GM18502 (cell line): ENCODE data around the gene AVPR1B.
"Not testable (repeated sequence)": the region's sequence is repeated elsewhere in the genome, so short reads cannot be mapped to it uniquely, and the experiment has no call there.

ENCODE experiments used
- ATAC-seq: cut with Tn5 transposase; IDR thresholded peaks from one replicate; pipeline ENCODE4 v1.9.1; 2021; ENCODE audit warnings: mild to moderate bottlenecking; ENCODE audit not compliant: unreplicated experiment, poor library complexity

AVPR1B gene

DNA sequence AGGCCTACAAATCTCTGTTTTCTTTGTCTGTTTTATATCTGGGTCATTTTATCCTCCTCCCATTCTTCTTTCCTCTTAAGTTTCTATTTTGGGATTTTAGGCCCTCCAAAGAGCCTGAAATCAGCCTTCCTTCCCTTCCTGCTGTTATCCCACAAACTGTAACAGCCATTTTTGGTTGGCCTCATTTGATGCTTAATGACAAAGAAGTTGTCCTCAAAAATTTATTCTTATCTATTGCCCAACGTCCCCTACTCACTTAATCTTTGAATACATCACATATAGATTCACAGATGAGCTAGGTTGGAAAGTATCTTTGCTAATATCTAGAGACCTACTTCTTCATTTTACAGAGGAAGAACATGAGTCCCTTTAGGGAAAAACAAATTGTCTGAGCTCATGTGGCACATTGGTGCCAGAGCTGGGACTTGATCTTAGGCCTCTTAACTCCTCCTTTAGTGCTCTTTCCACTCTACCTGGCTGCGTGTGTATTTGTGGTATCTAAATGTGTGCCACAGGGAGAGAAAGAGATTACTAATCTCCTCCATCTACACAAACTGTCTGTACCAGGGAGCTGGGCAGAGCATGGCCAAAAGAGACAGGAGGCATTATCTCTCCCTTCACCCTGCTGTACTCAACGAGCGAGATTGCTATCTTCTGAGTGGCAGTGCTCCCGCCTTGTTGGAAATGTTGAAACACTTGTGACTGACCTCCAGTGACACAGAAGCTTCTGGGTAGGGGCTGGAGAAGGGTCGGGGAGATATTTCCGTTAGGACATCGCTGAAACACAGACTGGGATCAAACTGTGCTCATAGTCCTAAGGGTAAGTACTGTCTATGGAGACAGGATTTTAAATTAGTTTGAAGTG is 34.1 kb downstream of the AVPR1B start:
- no peak for ATAC-seq

DNA sequence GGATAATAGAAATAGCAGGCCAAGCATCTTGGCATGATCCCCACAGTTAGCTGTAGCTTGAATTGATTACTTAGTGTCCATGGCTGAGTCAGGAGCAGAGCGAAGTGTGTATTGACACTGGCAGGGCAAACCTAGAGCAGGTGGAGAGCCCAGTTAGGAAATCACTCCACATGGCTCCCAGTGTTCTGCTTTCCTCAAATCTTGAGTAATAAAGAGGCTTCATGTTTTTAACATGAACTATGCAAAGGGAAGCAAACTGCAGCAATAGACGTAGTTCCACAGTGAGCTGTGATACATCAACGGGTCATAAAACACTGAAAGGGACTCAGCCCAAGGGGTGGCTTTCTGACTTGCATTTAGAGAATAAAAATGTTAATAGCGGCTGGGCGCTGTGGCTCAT is 35.3 kb downstream of the AVPR1B start:
- ATAC-seq = no peak

DNA sequence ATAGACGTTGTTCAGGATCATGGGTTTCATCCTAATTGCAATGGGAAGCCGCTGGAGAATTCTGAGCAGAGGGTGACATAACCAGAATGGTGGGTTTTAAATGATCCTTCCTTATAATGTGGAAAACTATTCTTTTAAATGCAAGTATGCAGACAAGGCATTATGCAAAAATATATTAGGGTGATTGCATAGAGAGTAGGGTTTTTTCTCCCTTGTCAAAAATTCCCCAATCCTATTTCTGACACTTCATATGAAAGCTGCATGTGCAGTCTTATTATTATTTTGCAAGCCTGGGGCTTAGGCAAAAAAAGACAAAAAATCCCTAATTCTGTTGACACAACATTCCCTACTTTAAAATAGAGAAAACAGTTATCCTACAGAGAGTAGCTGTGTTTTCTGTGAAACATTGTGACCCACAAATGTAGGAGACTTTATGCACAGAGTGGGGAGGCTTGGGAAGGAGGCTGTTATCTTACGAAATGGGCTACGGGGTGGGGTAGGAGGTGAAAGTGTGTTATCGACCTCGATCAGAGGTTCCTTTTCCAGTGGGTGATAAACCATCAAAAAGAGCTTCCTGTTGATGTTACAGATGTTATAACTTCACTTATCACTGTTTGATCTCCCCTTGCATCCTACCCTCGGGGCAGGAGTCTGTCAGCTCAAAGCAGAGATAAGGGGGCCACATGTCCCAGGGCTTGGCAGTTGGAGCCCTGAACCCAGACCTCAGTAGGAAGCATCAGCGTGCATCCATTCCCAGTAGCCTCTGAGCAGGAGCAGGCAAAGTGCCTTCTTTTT is 37.0 kb downstream of the AVPR1B start:
- ATAC-seq = no peak

DNA sequence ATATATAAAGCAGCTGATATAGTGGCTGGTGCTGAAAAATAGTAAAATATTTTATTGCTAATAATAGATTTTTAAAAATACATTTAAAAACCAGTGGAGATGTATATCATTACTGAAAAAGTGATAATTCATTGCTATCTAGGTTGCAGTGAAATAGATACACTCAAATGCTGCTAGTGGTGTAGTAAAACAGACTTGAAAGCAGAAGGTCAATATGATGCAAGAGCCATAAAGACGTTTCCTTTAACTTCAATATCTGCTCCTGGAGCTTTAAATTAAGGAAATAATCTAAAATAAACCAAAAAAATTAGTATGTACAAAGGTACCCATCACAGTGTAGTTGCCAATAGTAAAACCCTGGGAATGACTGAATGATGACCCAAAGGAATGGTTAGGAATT is 38.1 kb downstream of the AVPR1B start:
- no peak for ATAC-seq

DNA sequence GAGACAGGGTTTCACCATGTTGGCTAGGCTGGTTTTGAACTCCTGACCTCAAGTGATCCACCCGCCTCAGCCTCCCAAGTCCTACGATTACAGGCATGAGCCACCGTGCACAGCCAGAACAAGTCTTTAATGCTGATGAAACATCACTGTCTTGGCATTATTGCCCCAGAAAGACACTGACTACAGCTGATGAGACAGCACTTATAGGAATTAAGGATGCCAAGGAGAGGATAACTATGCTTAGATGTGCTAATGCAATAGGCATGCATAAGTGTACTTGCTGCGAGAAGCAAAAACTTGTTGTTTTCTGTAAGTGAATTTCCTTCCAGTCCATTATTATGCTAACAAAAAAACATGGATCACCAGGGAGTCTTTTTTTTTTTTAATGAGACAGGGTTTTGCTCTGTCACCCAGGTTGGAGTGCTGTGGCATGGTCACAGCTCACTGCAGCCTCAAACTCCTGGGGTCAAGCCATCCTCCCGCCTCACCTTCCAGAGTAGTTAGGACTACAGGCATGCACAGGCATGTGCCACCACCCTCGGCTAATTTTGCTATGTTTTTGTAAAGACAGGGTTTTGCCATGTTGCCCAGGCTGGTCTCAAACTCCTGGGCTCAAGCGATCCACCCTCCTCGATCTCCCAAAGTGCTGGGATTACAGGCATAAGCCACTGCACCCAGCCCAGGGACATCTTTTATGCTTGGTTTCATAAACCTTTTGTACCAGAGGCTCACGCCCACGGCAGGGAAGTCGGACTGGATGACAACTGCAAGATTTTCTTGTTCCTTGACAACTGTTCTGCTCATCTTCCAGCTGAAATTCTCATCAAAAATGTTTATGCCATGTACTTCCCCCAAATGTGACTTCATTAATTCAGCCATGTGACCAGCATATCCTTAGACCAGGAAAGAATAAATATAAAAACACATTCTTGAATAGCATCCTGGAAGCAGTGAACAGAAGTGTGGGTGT is 41.1 kb downstream of the AVPR1B start:
- ATAC-seq = no peak

DNA sequence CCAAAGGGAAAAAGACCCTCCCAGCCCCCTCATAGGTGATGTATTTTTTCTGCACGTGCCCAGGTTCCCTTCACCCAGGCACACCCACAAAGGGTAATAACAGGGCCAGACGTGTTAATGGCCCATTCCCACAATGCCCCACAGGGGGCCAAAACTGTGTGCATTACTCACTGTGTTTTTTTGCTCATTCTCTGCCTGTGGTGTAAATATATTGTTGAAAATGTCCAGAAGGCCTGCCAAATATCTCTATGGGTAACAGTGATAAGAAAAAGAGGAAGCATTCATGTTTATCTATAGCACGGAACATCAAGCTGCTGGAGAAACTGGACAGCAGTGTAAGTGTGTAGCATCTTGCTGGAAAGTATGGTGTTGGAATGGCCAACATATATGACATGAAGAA is 42.3 kb downstream of the AVPR1B start:
- ATAC-seq = no peak

DNA sequence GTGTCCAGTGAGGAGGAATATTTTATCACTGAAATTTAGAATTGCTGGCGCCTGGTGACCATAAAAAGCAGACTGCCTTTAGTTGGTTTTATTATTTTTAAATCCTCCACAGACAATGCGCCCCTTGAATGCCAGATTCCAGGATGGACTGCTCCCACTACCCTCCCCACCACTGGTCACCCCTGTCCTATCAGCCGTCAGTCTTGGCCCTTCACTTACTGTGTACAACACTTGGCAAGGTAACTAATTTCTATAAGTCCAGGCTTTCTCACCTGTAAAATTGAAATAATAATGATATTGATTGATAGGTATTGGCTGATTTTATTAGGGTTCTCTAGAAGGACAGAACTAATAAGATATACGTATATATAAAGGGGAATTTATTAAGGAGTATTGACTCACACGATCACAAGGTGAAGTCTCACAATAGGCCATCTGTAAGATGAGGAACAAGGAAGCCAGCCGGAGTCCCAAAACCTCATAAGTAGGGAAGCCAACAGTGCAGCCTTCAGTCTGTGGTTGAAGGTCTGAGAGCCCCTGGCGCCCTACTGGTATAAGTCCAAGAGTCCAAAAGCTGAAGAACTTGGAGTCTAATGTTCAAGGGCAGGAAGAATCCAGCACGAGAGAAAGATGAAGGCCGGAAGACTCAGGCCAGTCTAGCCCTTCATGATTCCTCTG is 46.4 kb downstream of the AVPR1B start:
- no peak for ATAC-seq

DNA sequence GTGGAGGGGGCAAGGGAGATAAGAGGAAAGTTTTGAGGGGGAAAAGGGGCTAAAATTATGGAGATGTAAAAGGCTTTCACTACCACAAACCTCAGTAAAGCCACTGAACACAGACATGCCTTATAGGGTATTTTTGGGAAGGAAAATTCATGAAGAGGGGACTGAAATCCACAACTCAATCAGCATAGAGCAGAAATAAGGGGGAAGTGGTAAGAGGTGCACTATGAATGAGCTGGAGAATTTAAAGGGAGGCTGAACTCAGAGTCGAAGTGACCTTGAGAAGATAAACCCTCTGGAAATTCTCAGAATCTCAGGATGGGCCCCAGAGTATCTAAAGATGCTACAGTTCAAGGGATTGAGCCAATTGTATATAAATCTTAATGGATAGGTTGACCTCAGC is 48.9 kb downstream of the AVPR1B start:
- ATAC-seq = no peak

DNA sequence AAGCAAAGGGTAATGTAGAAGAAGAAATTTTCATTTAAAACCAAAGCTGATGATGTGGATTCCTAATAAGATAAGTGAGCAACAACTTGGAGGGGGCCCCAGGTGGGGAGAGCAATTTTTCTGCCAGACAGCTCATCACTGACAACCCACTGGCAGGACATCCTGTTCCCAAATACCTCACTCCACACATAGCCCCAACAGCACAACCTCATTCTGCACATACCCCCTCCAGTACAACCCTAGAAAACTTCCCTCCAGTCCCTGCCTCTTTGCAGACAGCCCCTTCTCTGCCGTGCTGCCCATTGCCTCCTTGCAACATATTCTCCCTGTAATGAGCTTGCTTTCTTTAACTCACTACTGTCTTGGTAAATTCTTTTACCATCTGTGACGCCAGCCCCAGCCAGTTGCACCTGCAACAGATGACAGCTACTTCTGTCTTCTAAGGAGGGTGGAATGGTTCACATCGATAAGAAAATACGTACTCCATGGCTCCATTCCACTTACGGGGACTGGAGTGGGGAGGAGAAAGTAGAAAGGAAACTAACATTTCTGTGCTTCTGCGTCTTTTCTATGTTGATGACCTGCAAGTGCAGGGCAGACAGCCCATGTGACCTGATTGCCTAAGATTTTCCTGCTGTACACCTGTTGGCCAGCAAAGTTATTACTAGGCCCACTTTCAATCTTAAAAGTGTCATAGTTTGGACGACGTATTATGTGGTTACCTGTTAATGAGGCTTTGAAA is 49.5 kb downstream of the AVPR1B start:
- no peak for ATAC-seq

DNA sequence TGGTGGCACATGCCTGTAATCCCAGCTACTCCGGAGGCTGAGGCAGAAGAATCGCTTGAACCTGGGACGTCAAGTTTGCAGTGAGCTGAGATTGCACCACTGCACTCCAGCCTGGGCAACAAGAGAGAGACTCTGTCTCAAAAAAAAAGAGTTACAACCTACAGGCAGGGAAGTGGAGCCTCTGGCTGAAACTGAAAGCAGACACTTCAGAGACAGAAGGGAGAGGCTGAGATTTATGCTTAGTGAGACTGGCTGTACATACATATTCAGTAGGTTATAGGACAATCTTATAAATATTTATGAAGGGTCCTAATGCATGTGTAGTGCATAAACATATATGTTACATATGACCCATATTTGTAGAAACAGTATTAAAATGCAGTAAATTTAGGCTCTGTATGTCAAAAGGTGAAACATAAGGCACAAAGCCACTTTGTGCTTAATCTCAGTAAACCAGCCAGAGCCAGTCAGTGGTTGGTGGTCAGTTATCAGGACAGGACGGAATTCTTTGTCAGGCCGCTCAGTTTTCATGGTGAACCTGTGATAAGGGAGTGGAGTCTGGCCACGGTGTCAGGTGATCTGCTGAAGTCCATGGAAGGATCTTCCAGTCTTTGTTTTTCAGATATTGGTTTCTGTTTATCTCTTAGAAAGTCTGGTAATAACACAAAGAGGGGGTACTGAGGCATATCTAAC is 50.6 kb downstream of the AVPR1B start:
- peak; percentile 85 for ATAC-seq

DNA sequence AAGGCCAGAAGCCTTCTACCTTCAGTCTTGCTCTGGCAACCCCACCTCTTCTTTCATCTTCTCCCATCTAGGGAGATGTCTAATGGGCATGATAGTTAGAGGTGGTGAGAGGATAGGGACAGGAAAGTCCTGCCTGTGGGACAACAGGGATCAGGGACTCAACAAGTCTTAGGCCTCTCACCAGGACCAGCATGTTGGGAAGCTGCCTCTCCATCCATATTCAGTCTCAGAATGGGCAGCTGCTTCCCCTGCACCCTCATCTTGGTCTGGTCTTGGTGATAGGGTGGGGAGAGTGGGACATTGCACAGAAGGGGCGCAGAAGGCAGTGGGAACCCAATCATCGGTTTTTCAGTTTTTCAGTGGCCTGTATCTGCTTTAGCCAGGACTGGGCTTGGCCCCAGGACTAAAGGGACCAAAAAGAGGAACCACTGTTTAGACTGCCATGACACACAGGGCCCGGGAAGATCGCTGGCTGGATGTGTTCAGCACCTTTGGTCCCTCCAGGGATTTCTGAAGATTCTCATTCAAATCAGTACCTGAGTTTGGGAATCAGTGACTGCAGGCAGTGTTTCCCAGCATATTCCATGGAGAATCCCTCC is 51.5 kb downstream of the AVPR1B start:
- no peak for ATAC-seq

DNA sequence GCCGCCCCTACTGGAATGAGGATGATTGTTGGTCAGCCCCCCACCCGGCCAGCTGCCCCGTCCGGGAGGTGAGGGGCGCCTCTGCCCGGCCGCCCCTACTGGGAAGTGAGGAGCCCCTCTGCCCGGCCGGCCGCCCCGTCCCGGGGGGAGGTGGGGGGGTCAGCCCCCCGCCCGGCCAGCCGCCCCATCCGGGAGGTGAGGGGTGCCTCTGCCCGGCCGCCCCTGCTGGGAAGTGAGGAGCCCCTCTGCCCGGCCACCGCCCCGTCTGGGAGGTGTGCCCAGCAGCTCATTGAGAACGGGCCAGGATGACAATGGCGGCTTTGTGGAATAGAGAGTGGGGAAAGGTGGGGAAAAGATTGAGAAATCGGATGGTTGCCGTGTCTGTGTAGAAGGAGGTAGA is 52.7 kb downstream of the AVPR1B start:
- ATAC-seq = not testable (repeated sequence)

DNA sequence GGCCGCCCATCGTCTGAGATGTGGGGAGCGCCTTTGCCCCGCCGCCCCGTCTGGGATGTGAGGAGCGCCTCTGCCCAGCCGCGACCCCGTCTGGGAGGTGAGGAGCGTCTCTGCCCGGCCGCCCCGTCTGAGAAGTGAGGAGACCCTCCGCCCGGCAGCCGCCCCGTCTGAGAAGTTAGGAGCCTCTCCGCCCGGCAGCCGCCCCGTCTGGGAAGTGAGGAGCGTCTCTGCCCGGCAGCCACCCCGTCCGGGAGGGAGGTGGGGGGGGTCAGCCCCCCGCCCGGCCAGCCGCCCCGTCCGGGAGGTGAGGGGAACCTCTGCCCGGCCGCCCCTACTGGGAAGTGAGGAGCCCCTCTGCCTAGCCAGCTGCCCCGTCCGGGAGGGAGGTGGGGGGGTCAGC is 53.2 kb downstream of the AVPR1B start:
- not testable (repeated sequence) for ATAC-seq

DNA sequence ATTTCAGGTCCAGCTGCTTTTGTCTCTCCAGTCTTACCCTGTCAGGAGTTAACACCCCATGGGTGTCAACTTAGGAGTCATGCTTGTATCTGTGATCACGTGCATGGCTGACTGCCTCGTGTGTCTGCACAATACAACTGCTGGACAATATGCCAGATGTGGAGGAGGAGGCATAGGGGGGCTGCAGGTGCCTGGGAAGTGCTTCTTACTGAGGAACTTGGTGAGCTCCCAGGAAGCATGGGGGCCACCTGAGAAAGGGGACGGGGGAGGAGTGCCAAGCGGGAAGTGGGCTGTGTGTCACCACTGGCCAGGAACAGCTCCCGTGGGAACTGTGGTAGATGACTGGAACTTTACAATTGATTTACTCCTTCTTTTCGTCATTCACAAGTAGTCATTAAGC is 54.7 kb downstream of the AVPR1B start:
- no peak for ATAC-seq

DNA sequence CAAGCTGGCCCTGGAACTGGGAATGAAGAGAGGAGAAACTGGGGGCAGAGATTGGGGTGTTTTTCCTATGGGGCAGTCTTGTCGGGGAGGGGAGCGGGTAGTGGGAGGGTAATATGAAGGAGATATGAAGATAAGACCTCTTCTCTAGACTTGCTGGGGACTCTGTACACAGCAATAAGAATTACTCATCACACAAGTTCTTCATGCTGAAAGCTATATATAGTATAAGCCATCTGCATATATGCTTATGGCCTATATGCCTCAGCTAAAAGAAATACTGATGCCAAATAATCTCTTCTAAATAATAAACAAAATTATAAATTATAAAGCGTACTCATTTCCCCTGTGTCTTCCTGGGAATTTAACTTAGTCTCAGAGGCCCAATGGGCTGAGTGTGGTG is 56.3 kb downstream of the AVPR1B start:
- ATAC-seq = no peak
